GM12878 (cell line): ENCODE data around the gene SERINC5.

ENCODE experiments used
- DPF2 ChIP-seq: fragments of 450-650 bp; IDR thresholded peaks from 2 replicates; pipeline ENCODE4 v1.6.1; 2017; ENCODE audit warnings: mild to moderate bottlenecking
- POLR2A ChIP-seq: IDR thresholded peaks from 2 replicates; pipeline ENCODE4 v1.6.1; 2011; ENCODE audit warnings: low read depth, mild to moderate bottlenecking, low read length
- TCF12 ChIP-seq: IDR thresholded peaks from 2 replicates; pipeline ENCODE4 v1.6.1; 2011; ENCODE audit warnings: low read depth, mild to moderate bottlenecking, low read length
- TF ChIP-seq, protein P1 (sequence below): fragments of 450-650 bp; IDR thresholded peaks from 2 replicates; pipeline ENCODE4 v1.6.1; 2017; ENCODE audit warnings: mild to moderate bottlenecking, moderate library complexity

GRCh38 chr5:80212171-80212667, 43.6 kb downstream of the SERINC5 start:
- TF ChIP-seq TCF12 (no peak), DPF2 (no peak), POLR2A (no peak)
- TF ChIP-seq, protein P1, sequence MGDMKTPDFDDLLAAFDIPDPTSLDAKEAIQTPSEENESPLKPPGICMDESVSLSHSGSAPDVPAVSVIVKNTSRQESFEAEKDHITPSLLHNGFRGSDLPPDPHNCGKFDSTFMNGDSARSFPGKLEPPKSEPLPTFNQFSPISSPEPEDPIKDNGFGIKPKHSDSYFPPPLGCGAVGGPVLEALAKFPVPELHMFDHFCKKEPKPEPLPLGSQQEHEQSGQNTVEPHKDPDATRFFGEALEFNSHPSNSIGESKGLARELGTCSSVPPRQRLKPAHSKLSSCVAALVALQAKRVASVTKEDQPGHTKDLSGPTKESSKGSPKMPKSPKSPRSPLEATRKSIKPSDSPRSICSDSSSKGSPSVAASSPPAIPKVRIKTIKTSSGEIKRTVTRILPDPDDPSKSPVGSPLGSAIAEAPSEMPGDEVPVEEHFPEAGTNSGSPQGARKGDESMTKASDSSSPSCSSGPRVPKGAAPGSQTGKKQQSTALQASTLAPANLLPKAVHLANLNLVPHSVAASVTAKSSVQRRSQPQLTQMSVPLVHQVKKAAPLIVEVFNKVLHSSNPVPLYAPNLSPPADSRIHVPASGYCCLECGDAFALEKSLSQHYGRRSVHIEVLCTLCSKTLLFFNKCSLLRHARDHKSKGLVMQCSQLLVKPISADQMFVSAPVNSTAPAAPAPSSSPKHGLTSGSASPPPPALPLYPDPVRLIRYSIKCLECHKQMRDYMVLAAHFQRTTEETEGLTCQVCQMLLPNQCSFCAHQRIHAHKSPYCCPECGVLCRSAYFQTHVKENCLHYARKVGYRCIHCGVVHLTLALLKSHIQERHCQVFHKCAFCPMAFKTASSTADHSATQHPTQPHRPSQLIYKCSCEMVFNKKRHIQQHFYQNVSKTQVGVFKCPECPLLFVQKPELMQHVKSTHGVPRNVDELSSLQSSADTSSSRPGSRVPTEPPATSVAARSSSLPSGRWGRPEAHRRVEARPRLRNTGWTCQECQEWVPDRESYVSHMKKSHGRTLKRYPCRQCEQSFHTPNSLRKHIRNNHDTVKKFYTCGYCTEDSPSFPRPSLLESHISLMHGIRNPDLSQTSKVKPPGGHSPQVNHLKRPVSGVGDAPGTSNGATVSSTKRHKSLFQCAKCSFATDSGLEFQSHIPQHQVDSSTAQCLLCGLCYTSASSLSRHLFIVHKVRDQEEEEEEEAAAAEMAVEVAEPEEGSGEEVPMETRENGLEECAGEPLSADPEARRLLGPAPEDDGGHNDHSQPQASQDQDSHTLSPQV: no peak
